IPS-15b (cell line): Measurements from ENCODE around the gene GPANK1.
A peak's percentile ranks its signal among the peaks of the same experiment; 100 is the strongest.
"Not testable (repeated sequence)": the region's sequence is repeated elsewhere in the genome, so short reads cannot be mapped to it uniquely, and the experiment has no call there.

Experiments
- H3K27me3 ChIP-seq: one replicate; pipeline ENCODE4 v1.6.1; 2013; ENCODE audit warnings: low read length; ENCODE audit not compliant: control insufficient read depth, insufficient read depth
- H3K36me3 ChIP-seq: one replicate; pipeline ENCODE4 v1.6.1; 2013; ENCODE audit warnings: low read length; ENCODE audit not compliant: control insufficient read depth, insufficient read depth
- H3K4me1 ChIP-seq: one replicate; pipeline ENCODE4 v1.6.1; 2013; ENCODE audit warnings: mild to moderate bottlenecking, low read length; ENCODE audit not compliant: control insufficient read depth, insufficient read depth
- H3K4me3 ChIP-seq: one replicate; pipeline ENCODE4 v1.5.1; 2013; ENCODE audit warnings: low read depth, low read length
- H3K9ac ChIP-seq: one replicate; pipeline ENCODE4 v1.6.1; 2013; ENCODE audit warnings: low read depth, mild to moderate bottlenecking, low read length
- H3K9me3 ChIP-seq: one replicate; pipeline ENCODE4 v1.6.1; 2013; ENCODE audit warnings: mild to moderate bottlenecking, low read length; ENCODE audit not compliant: control insufficient read depth, insufficient read depth

GPANK1 gene

GRCh38 chr6:31664790-31665500, at the start of gene GPANK1:
Gene GPANK1, minus strand, starts transcription at chr6:31664997. Its CDS starts 519 bp downstream, at chr6:31664478.
- Histone ChIP-seq H3K4me1 (peaks cover 3% of the 10 kb centered on the region), H3K36me3 (peaks cover 39% of the 10 kb centered on the region)

GRCh38 chr6:31713991-31714684, 49.3 kb upstream of the GPANK1 start:
- Histone ChIP-seq H3K36me3 (no peaks in the 10 kb centered on the region), H3K4me3 (no peak overlapping the region), H3K9ac (peak overlapping the region; percentile 39), H3K4me1 (peaks cover 21% of the 10 kb centered on the region), H3K27me3 (no peaks in the 10 kb centered on the region), H3K9me3 (no peaks in the 10 kb centered on the region)

More at GRCh38 chr6:31664790-31665500, at the start of gene GPANK1:
- Histone ChIP-seq H3K9ac (peak within 1 kb of the TSS; percentile 97), H3K4me3 (peak within 1 kb of the TSS; percentile 97), H3K27me3 (no peaks in the 10 kb centered on the region), H3K9me3 (no peaks in the 10 kb centered on the region)

GRCh38 chr6:31713465-31713864, 48.7 kb upstream of the GPANK1 start:
- no peak overlapping the region for H3K9ac ChIP-seq

GRCh38 chr6:31712296-31712695, 47.5 kb upstream of the GPANK1 start:
- Histone ChIP-seq H3K36me3 (no peaks in the 10 kb centered on the region), H3K9me3 (no peaks in the 10 kb centered on the region), H3K4me1 (peaks cover 14% of the 10 kb centered on the region), H3K9ac (no peak overlapping the region), H3K27me3 (no peaks in the 10 kb centered on the region), H3K4me3 (no peak overlapping the region)

More at GRCh38 chr6:31713465-31713864, 48.7 kb upstream of the GPANK1 start:
- H3K4me3 ChIP-seq, result no peak overlapping the region
- no peaks in the 10 kb centered on the region for H3K9me3 ChIP-seq
- no peaks in the 10 kb centered on the region for H3K27me3 ChIP-seq
- H3K4me1 ChIP-seq, result peaks cover 21% of the 10 kb centered on the region
- no peaks in the 10 kb centered on the region for H3K36me3 ChIP-seq

GRCh38 chr6:31711233-31711632, 46.4 kb upstream of the GPANK1 start:
- Histone ChIP-seq H3K9me3 (no peaks in the 10 kb centered on the region), H3K4me1 (peaks cover 12% of the 10 kb centered on the region), H3K27me3 (no peaks in the 10 kb centered on the region), H3K36me3 (no peaks in the 10 kb centered on the region), H3K9ac (no peak overlapping the region), H3K4me3 (no peak overlapping the region)

- H3K9ac ChIP-seq, result no peak overlapping the region
- H3K4me3 ChIP-seq, result no peak overlapping the region
- H3K36me3 ChIP-seq, result no peaks in the 10 kb centered on the region
- peaks cover 12% of the 10 kb centered on the region for H3K4me1 ChIP-seq
- H3K27me3 ChIP-seq, result no peaks in the 10 kb centered on the region
- no peaks in the 10 kb centered on the region for H3K9me3 ChIP-seq
Observed at GRCh38 chr6:31710523-31711219, 45.9 kb upstream of the GPANK1 start.

GRCh38 chr6:31709157-31709556, 44.4 kb upstream of the GPANK1 start:
- not testable (repeated sequence) for H3K9ac ChIP-seq, H3K9me3 ChIP-seq, H3K4me1 ChIP-seq, H3K27me3 ChIP-seq, H3K4me3 ChIP-seq, H3K36me3 ChIP-seq

- H3K9me3 ChIP-seq, result no peaks in the 10 kb centered on the region
- no peaks in the 10 kb centered on the region for H3K4me1 ChIP-seq
- H3K9ac ChIP-seq, result no peak overlapping the region
- no peaks in the 10 kb centered on the region for H3K36me3 ChIP-seq
- H3K27me3 ChIP-seq, result no peaks in the 10 kb centered on the region
- no peak overlapping the region for H3K4me3 ChIP-seq
Observed at GRCh38 chr6:31708224-31708623, 43.4 kb upstream of the GPANK1 start.

- no peaks in the 10 kb centered on the region for H3K36me3 ChIP-seq
- H3K9ac ChIP-seq, result no peak overlapping the region
- no peaks in the 10 kb centered on the region for H3K9me3 ChIP-seq
- H3K27me3 ChIP-seq, result no peaks in the 10 kb centered on the region
- H3K4me1 ChIP-seq, result no peaks in the 10 kb centered on the region
- no peak overlapping the region for H3K4me3 ChIP-seq
Observed at GRCh38 chr6:31707701-31708100, 42.9 kb upstream of the GPANK1 start.

- no peaks in the 10 kb centered on the region for H3K9me3 ChIP-seq
- H3K4me3 ChIP-seq, result no peak within 1 kb of the TSS
Observed at GRCh38 chr6:31706599-31706998, 41.8 kb upstream of the GPANK1 start, which contains the start of gene LY6G6F. Gene LY6G6F, plus strand, starts transcription at chr6:31706866. Its CDS starts 41 bp downstream, at chr6:31706907.

GRCh38 chr6:31705931-31706330, 41.1 kb upstream of the GPANK1 start:
- Histone ChIP-seq H3K9ac (no peak overlapping the region), H3K27me3 (no peaks in the 10 kb centered on the region), H3K4me3 (no peak overlapping the region), H3K36me3 (peaks cover 3% of the 10 kb centered on the region), H3K4me1 (peaks cover 2% of the 10 kb centered on the region), H3K9me3 (no peaks in the 10 kb centered on the region)

More at GRCh38 chr6:31706599-31706998, 41.8 kb upstream of the GPANK1 start, which contains the start of gene LY6G6F:
- peaks cover 2% of the 10 kb centered on the region for H3K4me1 ChIP-seq
- H3K9ac ChIP-seq, result no peak within 1 kb of the TSS
- H3K27me3 ChIP-seq, result no peaks in the 10 kb centered on the region
- peaks cover 3% of the 10 kb centered on the region for H3K36me3 ChIP-seq
